ENCODE measurements around the gene MKNK1.

MKNK1 gene

DNA sequence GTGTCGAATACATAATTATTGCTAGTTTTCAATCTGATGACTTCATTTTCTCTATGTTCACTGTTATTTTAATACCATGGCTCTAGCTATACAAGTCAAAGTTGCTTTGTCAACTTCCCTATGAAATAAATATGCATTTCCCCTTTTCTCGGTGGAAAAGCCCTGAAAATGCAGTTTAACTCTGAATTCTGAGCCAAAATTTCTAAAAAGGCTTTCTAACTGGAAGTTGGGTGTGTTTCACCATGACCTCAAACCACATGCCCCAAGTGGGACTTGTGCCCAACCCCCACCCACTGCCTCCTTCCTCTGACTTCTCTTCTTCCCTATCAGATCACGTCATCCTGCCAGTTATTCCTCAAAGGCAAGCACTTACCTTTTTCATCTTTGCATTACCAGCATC is 8.9 kb downstream of the MKNK1 start:
- no peak for FAIRE-seq

DNA sequence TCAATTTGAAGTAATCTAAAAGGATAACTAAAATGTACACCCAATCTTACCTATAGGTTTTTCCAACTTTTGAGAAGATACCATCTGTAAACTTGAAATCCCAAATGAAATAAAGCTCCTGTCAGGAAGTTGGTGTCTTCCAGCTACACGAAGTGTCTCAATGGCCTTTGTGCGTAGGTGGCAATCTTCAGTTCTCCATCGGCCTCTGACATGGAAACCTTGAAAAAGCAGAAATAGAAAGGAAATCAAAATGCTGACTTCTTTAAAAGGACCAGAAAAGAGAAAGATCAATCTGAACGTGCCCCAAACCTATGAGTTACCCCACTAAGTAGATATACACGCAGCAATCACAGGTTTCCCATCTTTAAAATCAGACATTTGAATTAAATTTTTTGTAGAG is 10.0 kb downstream of the MKNK1 start:
- no peak for FAIRE-seq

DNA sequence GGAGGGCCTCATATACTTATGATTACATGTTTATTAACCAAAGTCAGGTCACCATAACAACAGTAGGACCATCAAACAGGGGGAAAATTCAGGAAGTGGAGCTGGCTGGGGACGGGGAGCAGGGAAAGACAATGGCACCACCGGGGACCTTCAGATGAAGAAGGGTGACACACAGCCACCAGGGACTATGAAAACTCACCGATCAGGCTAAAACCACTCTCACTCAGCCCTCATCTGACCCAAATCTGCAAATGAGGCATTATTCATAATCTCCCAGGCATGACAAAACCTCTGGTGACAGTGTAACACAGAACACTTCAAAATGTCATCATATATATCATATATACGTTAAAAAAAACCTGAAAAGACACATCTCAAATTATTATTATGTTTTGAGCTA is 11.2 kb downstream of the MKNK1 start:
- FAIRE-seq, result no peak

- no peak for FAIRE-seq
Observed at GRCh38 chr1:46589529-46589928, 14.5 kb downstream of the MKNK1 start.

- no peak for FAIRE-seq
Observed at GRCh38 chr1:46587069-46587468, 17.0 kb downstream of the MKNK1 start.

- FAIRE-seq, result no peak
Observed at GRCh38 chr1:46585312-46585938, 18.6 kb downstream of the MKNK1 start.

GRCh38 chr1:46583494-46583893 is 20.6 kb downstream of the MKNK1 start:
- FAIRE-seq, result no peak

- FAIRE-seq, result no peak
Observed at GRCh38 chr1:46582972-46583371, 21.1 kb downstream of the MKNK1 start.

GRCh38 chr1:46581681-46582455 is 22.2 kb downstream of the MKNK1 start:
- FAIRE-seq, result no peak

- FAIRE-seq, result no peak
Observed at GRCh38 chr1:46580140-46580903, 23.7 kb downstream of the MKNK1 start.

DNA sequence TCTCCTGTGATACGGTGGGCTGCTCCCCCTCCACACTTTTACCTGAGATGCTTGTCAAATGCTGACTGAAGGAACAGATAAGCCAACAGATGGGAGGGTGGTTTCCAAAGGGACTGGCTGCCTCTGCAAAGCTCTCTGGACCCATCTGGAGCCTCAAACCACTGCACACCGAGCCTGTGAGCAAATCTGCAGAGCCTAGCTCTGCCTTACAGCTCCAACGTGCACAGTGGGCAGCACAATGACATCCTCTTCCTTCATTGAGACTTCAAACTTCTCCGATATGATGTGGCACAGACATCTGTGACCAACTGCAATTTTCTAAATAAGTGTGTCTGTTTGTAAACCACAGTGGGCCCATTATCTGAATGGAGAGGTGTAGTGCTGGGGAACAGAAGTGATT is 26.4 kb downstream of the MKNK1 start:
- no peak for FAIRE-seq

DNA sequence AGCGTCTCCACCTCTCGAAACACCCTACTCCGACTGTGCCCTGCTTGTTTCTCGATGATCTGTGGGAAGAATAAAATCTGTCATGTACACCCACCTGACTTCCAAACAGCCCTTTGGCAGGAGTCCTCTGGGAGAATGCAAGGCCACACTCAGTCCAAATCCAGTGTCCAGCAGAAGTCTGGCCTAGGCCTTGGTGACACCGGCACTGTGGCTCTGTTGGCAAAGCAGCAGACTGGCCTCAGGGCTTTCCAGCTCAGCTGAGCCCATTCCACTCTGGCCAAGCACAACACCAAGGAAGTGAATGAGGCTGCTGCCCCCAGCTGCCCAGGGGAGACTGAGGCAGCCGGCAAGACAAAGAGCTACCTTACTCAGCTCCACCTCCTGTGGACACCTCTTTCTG is 27.5 kb downstream of the MKNK1 start:
- no peak for FAIRE-seq

DNA sequence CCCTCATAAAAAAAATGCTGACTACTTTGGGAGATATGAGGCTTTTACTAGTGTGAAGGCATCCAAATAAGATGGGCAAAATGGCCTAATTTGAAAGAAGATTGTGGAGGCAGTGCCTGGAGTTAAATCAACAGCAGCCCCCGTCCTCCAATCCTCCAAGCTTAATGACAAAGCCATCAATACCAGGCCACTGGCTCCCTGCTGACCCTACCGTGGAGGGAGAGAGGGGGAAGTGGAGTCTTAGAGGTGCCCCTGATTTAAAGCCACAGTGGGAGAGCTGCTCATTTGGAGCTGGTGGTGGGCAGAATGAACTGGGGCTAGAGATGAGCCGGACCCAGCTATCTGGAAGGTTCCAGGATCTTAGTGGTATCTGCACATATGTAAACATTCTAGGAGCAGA is 28.3 kb downstream of the MKNK1 start:
- FAIRE-seq, result no peak

GRCh38 chr1:46575300-46575699 is 28.8 kb downstream of the MKNK1 start:
- no peak for FAIRE-seq

GRCh38 chr1:46571691-46572225 is 32.3 kb downstream of the MKNK1 start:
- FAIRE-seq, result no peak

- FAIRE-seq, result no peak
Observed at GRCh38 chr1:46569884-46570725, 34.0 kb downstream of the MKNK1 start.

DNA sequence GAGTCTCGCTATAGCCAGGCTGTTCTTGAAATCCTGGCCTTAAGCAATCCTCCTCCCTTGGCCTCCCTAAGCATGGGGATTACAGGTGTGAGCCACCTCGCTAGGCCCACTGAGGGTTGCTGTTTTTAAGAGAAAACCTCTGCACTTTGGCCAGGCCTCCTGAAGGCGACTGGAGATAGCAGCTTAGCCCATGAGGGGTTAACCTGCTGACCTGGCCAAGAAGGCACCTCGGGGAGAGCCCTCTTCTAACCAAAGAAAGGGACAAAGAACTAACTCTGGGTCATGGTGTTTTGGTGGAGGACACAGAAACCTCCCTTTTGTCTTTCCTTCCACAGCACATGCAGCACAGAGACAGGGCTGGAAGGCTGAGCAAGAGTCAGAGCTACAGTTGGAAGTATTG is 35.0 kb downstream of the MKNK1 start:
- no peak for FAIRE-seq

DNA sequence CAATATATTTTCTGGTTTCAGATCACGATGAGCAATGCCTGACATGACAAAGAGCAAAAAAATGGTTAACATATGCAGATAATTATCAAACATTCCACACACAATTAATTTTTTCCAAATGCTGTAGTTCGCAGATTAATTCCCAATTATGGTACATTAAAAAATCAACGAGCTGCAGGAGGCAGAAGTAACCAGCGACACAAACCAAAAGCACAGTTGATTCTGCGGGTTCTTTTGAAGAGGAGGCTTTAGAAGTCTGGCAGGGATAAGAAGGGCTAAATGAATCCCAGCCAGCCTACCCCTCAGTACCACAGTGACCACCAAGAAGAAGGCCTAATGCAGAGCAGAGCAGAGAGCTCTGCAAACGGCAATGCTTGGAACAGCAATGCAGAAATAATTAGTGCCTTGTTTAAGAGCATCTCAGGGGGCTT is 35.6 kb downstream of the MKNK1 start:
- FAIRE-seq, result no peak

GRCh38 chr1:46563341-46563740 is 40.7 kb downstream of the MKNK1 start:
- no peak for FAIRE-seq

DNA sequence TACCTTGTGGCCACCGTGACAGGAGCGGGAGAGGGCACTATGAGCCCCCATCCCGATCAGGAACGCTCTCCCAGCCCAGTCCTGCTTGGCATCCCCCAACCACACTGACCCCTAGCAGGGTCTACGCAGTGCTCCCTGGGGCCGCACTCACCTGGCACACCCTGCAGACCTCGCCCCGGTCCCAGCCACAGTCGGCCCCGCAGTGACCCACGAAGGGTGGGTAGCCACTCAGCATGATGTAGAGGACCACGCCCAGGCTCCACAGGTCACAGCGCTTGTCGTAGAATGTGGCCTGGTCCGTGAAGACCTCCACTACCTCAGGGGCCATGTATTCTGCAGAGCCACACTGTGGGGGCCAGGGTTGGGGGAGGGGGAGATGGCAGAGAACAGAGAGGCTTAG is 41.6 kb downstream of the MKNK1 start:
- FAIRE-seq, result no peak

DNA sequence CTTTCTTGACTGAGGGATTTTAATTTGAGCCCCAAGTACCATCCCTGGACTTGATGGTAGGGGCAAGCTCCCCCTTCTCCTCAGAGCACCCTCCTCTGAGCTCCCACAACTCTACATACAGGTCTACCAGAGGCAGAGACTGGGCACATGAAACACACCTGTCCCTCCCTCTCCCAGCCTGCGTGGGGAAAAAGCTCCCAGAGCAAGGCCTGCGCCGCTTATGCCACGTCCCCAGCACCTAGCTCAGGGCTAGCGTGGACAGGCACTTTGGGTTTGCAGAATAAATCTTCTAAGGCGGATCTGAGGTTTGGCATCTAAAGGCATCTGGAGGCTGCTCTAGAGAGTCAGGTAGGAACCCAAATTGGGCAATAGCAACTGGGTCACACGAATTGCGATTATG is 45.1 kb downstream of the MKNK1 start:
- no peak for FAIRE-seq

- FAIRE-seq, result no peak
Observed at GRCh38 chr1:46558141-46558963, 45.7 kb downstream of the MKNK1 start.
